HG03460 (cell line): ENCODE results near the gene MAP2K3.
"Not testable (repeated sequence)": the region's sequence is repeated elsewhere in the genome, so short reads cannot be mapped to it uniquely, and the experiment has no call there.

Experiments used
- ATAC-seq: cut with Tn5 transposase; IDR thresholded peaks from one replicate; pipeline ENCODE4 v1.9.1; 2021; ENCODE audit not compliant: unreplicated experiment

Gene MAP2K3

GRCh38 chr17:21310061-21310765, 25.7 kb downstream of the MAP2K3 start:
- ATAC-seq: not testable (repeated sequence)

- not testable (repeated sequence) for ATAC-seq
These were observed 26.5 kb downstream of the MAP2K3 start for GRCh38 chr17:21310766-21311602.

GRCh38 chr17:21313320-21313719, 28.8 kb downstream of the MAP2K3 start:
- ATAC-seq: no peak

- not testable (repeated sequence) for ATAC-seq
These were observed 29.2 kb downstream of the MAP2K3 start for GRCh38 chr17:21313761-21314160.

- ATAC-seq: not testable (repeated sequence)
These were observed 29.8 kb downstream of the MAP2K3 start for GRCh38 chr17:21314261-21314664.

GRCh38 chr17:21314701-21315111, 30.2 kb downstream of the MAP2K3 start:
- not testable (repeated sequence) for ATAC-seq

GRCh38 chr17:21315246-21316000, 30.9 kb downstream of the MAP2K3 start:
- ATAC-seq: not testable (repeated sequence)

- ATAC-seq: not testable (repeated sequence)
These were observed 31.8 kb downstream of the MAP2K3 start for GRCh38 chr17:21316212-21316886.

GRCh38 chr17:21316887-21317500, 32.5 kb downstream of the MAP2K3 start:
- ATAC-seq: not testable (repeated sequence)

GRCh38 chr17:21317821-21318220, 33.3 kb downstream of the MAP2K3 start:
- not testable (repeated sequence) for ATAC-seq

GRCh38 chr17:21318439-21318838, 33.9 kb downstream of the MAP2K3 start:
- ATAC-seq: no peak

GRCh38 chr17:21318856-21319255, 34.3 kb downstream of the MAP2K3 start:
- not testable (repeated sequence) for ATAC-seq

GRCh38 chr17:21319256-21319655, 34.7 kb downstream of the MAP2K3 start:
- ATAC-seq: not testable (repeated sequence)

GRCh38 chr17:21319686-21320375, 35.3 kb downstream of the MAP2K3 start:
- ATAC-seq: not testable (repeated sequence)

- not testable (repeated sequence) for ATAC-seq
These were observed 35.9 kb downstream of the MAP2K3 start for GRCh38 chr17:21320430-21320829.

- not testable (repeated sequence) for ATAC-seq
These were observed 36.5 kb downstream of the MAP2K3 start for GRCh38 chr17:21321061-21321460.

- ATAC-seq: not testable (repeated sequence)
These were observed 37.3 kb downstream of the MAP2K3 start for GRCh38 chr17:21321744-21322191.

GRCh38 chr17:21323257-21324111, 39.0 kb downstream of the MAP2K3 start:
- ATAC-seq: not testable (repeated sequence)

GRCh38 chr17:21324741-21325140, 40.2 kb downstream of the MAP2K3 start:
- not testable (repeated sequence) for ATAC-seq
